Measurements from ENCODE around the gene A1CF. TPM values are rescaled to one million over a fixed set of nuclear protein-coding genes. Genes with fewer than 3 reads are reported as not detected.
"Not testable (repeated sequence)": the region's sequence is repeated elsewhere in the genome, so short reads cannot be mapped to it uniquely, and the experiment has no call there.

A1CF gene
- total RNA-seq: not detected in 3 replicates
- long read RNA-seq: 0 reads

DNA sequence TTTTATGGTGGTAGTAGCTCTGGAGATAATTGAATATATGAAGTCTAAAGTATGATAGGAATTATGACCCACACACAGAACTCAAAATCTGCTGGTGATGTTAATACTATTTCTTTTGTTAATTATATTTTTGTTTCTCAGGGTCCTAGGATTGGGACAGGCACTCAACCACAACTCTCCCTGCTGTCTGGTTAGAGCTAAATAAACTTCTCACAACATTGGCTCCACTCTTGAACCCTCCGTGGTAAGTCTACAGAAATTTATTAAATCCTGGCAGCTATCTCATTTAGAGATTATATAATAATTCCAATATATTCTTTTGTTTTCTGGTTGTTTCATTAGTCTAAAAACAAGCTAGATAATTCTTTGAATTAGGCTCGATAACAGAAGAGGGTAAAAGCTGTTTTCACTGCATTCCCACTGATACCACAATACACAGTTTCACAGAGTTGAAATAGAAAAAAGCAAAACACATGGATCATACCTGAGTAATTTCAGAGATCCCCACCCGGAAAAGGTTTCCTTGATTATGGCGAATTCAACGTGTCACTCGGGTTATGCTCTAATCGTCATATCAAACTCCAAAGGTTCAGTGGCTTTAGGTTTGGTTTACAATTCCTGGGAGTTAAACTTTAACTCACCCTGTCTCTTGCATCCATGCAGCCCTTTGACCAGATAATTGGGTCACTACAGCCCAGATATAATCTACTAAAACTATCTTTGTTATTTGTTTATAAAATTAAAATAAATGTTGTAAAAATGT, at the start of gene A1CF:
Gene A1CF, minus strand, starts transcription at position 531 of the 763 bp plus-strand sequence. CDS start 25,687 bp downstream, outside the sequence.
- Mint-ChIP-seq H3K27me3 (ENCODE audit: low read depth) (peaks cover 39% of the 10 kb centered on the region), H3K9me3 (ENCODE audit: low read depth) (no peaks in the 10 kb centered on the region), H3K27ac (ENCODE audit: unreplicated experiment) (no peak within 1 kb of the TSS), H3K36me3 (ENCODE audit: low read depth) (no peaks in the 10 kb centered on the region), H3K4me3 (ENCODE audit: unreplicated experiment) (no peak within 1 kb of the TSS), H3K4me1 (ENCODE audit: low read depth) (no peaks in the 10 kb centered on the region)
- DNase-seq (ENCODE audit: low spot score): no peak
- TF ChIP-seq CTCF (IDR thresholded peaks at IDR 0.05): no peak

GRCh38 chr10:50931948-50932431, 46.6 kb upstream of the A1CF start:
- H3K4me3 Mint-ChIP-seq (ENCODE audit: unreplicated experiment): no peak overlapping the region
- H3K27me3 Mint-ChIP-seq (ENCODE audit: low read depth): peaks cover 16% of the 10 kb centered on the region
- TF ChIP-seq CTCF (IDR thresholded peaks at IDR 0.05): no peak
- H3K36me3 Mint-ChIP-seq (ENCODE audit: low read depth): no peaks in the 10 kb centered on the region
- no peak overlapping the region for H3K27ac Mint-ChIP-seq (ENCODE audit: unreplicated experiment)
- no peaks in the 10 kb centered on the region for H3K9me3 Mint-ChIP-seq (ENCODE audit: low read depth)
- DNase-seq (ENCODE audit: low spot score): no peak
- H3K4me1 Mint-ChIP-seq (ENCODE audit: low read depth): peaks cover 6% of the 10 kb centered on the region

- no peak for TF ChIP-seq CTCF (IDR thresholded peaks at IDR 0.05)
- Mint-ChIP-seq H3K36me3 (ENCODE audit: low read depth) (no peaks in the 10 kb centered on the region), H3K27ac (ENCODE audit: unreplicated experiment) (no peak overlapping the region), H3K9me3 (ENCODE audit: low read depth) (no peaks in the 10 kb centered on the region), H3K4me1 (ENCODE audit: low read depth) (peaks cover 6% of the 10 kb centered on the region), H3K27me3 (ENCODE audit: low read depth) (peaks cover 4% of the 10 kb centered on the region), H3K4me3 (ENCODE audit: unreplicated experiment) (no peak overlapping the region)
- no peak for DNase-seq (ENCODE audit: low spot score)
Observed at GRCh38 chr10:50929670-50930069, 44.2 kb upstream of the A1CF start.

DNA sequence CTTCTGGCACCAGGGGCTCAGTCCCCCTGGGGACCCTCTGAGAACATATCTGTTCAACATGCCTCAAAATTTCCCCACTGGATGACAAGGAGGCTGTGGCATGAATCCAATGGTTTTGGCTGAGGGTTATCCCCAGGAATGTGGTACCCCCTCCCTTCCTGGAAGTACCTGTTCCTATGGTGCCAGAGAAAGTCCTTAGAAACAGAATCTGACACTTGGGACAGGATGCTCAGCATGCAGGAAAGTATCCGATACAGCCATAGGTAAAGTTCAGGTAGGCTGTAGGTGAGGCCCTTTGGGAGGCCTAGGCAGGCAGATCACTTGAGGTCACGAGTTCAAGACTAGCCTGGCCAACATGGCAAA, 42.7 kb upstream of the A1CF start:
- peaks cover 7% of the 10 kb centered on the region for H3K9me3 Mint-ChIP-seq (ENCODE audit: low read depth)
- H3K27me3 Mint-ChIP-seq (ENCODE audit: low read depth): peaks cover 4% of the 10 kb centered on the region
- TF ChIP-seq CTCF (IDR thresholded peaks at IDR 0.05): no peak
- DNase-seq (ENCODE audit: low spot score): no peak
- no peak overlapping the region for H3K27ac Mint-ChIP-seq (ENCODE audit: unreplicated experiment)
- peaks cover 4% of the 10 kb centered on the region for H3K36me3 Mint-ChIP-seq (ENCODE audit: low read depth)
- no peak overlapping the region for H3K4me3 Mint-ChIP-seq (ENCODE audit: unreplicated experiment)
- peaks cover 6% of the 10 kb centered on the region for H3K4me1 Mint-ChIP-seq (ENCODE audit: low read depth)

GRCh38 chr10:50927522-50928189, 42.2 kb upstream of the A1CF start:
- H3K27me3 Mint-ChIP-seq (ENCODE audit: low read depth): peaks cover 4% of the 10 kb centered on the region
- H3K27ac Mint-ChIP-seq (ENCODE audit: unreplicated experiment): no peak overlapping the region
- H3K4me3 Mint-ChIP-seq (ENCODE audit: unreplicated experiment): no peak overlapping the region
- TF ChIP-seq CTCF (IDR thresholded peaks at IDR 0.05): no peak
- H3K9me3 Mint-ChIP-seq (ENCODE audit: low read depth): peaks cover 7% of the 10 kb centered on the region
- H3K36me3 Mint-ChIP-seq (ENCODE audit: low read depth): peaks cover 4% of the 10 kb centered on the region
- DNase-seq (ENCODE audit: low spot score): no peak
- peaks cover 6% of the 10 kb centered on the region for H3K4me1 Mint-ChIP-seq (ENCODE audit: low read depth)

- not testable (repeated sequence) for DNase-seq (ENCODE audit: low spot score)
Observed at GRCh38 chr10:50923471-50923870, 38.0 kb upstream of the A1CF start.

More at GRCh38 chr10:50923471-50923870, 38.0 kb upstream of the A1CF start:
- not testable (repeated sequence) for H3K36me3 Mint-ChIP-seq (ENCODE audit: low read depth); H3K9me3 Mint-ChIP-seq (ENCODE audit: low read depth); H3K4me1 Mint-ChIP-seq (ENCODE audit: low read depth); H3K27ac Mint-ChIP-seq (ENCODE audit: unreplicated experiment); H3K4me3 Mint-ChIP-seq (ENCODE audit: unreplicated experiment); H3K27me3 Mint-ChIP-seq (ENCODE audit: low read depth)

All from chondrocyte (in vitro differentiated cells).